ENCODE measurements around the gene PRDM16.

PRDM16 gene

DNA sequence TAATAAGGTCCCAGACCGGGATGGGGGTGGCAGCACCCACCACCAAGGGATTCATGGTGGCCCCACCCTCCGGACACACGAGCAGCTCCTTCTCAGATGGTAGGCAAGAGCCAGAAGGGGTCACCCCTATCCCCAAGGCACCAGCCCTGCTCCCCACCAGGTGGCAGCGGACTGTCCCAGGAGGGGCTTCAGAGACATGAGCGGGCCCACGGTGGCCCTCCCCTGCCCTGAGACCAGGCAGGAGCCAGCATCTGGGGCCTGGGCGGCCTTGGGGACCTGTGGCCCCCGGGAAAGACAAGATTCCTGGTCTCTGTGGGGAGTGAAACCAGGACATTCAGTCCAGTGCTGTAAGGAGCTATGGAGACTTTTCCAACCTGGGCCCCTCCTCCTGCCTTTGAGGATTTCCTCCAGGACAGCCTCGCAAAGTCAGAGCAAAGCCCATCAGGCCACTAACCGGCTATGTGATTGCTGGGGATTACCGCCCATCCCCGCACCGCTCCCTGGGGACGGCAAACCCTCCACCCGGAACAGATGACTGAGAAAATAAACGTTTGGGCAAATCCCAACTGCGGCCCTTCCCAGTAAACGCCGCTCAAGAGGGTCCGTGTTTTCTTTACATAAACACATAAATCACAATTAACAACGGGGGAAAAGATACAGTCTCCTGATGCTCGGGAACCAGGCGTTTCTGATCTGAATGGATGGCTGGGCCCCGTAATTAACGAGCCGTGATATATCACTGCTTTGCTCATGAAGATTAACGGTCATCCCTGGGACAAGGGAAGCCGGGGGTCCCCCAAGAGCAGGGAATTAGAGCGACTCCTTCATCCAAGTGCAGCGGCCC lies 334.6 kb downstream of the PRDM16 start (continued):
- TF ChIP-seq, protein P1, sequence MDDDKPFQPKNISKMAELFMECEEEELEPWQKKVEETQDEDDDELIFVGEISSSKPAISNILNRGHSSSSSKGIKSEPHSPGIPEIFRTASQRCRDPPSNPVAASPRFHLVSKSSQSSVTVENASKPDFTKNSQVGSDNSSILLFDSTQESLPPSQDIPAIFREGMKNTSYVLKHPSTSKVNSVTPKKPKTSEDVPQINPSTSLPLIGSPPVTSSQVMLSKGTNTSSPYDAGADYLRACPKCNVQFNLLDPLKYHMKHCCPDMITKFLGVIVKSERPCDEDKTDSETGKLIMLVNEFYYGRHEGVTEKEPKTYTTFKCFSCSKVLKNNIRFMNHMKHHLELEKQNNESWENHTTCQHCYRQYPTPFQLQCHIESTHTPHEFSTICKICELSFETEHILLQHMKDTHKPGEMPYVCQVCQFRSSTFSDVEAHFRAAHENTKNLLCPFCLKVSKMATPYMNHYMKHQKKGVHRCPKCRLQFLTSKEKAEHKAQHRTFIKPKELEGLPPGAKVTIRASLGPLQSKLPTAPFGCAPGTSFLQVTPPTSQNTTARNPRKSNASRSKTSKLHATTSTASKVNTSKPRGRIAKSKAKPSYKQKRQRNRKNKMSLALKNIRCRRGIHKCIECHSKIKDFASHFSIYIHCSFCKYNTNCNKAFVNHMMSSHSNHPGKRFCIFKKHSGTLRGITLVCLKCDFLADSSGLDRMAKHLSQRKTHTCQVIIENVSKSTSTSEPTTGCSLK (tag by site-specific recombination; IDR thresholded peaks at IDR 0.05) = no peak
- TF ChIP-seq ZNF133 (tag by site-specific recombination; IDR thresholded peaks at IDR 0.05) (no peak), ZNF791 (tag by site-specific recombination; IDR thresholded peaks at IDR 0.05) (no peak), ZNF184 (tag by site-specific recombination; IDR thresholded peaks at IDR 0.05) (no peak), HOXA7 (CRISPR knock-in tag; IDR thresholded peaks at IDR 0.05; ENCODE audit: borderline replicate concordance) (no peak), ZNF747 (tag by site-specific recombination; IDR thresholded peaks at IDR 0.05) (no peak), ZNF514 (tag by site-specific recombination; IDR thresholded peaks at IDR 0.05) (no peak), EGR2 (tag by site-specific recombination; IDR thresholded peaks at IDR 0.05; ENCODE audit: low read depth) (no peak), ZBTB48 (tag by site-specific recombination; IDR thresholded peaks at IDR 0.05) (peak; percentile 35; the same call in 1 of the 2 replicates), ZNF423 (tag by site-specific recombination; IDR thresholded peaks at IDR 0.05) (peak; percentile 98), ZBTB8A (tag by site-specific recombination; IDR thresholded peaks at IDR 0.05) (peak; percentile 89), ZNF146 (tag by site-specific recombination; IDR thresholded peaks at IDR 0.05) (peak; percentile 79), ZNF654 (tag by site-specific recombination; IDR thresholded peaks at IDR 0.05; ENCODE audit: low read depth) (no peak), ZNF768 (tag by site-specific recombination; IDR thresholded peaks at IDR 0.05) (no peak), ZXDB (tag by site-specific recombination; IDR thresholded peaks at IDR 0.05) (peak; percentile 97), ZNF157 (tag by site-specific recombination; IDR thresholded peaks at IDR 0.05) (no peak), ZNF830 (tag by site-specific recombination; IDR thresholded peaks at IDR 0.05; ENCODE audit: low read depth) (no peak)
- TF ChIP-seq, protein P2, sequence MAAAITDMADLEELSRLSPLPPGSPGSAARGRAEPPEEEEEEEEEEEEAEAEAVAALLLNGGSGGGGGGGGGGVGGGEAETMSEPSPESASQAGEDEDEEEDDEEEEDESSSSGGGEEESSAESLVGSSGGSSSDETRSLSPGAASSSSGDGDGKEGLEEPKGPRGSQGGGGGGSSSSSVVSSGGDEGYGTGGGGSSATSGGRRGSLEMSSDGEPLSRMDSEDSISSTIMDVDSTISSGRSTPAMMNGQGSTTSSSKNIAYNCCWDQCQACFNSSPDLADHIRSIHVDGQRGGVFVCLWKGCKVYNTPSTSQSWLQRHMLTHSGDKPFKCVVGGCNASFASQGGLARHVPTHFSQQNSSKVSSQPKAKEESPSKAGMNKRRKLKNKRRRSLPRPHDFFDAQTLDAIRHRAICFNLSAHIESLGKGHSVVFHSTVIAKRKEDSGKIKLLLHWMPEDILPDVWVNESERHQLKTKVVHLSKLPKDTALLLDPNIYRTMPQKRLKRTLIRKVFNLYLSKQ (tag by site-specific recombination; IDR thresholded peaks at IDR 0.05; ENCODE audit: borderline replicate concordance) = no peak
- TF ChIP-seq, protein P3, sequence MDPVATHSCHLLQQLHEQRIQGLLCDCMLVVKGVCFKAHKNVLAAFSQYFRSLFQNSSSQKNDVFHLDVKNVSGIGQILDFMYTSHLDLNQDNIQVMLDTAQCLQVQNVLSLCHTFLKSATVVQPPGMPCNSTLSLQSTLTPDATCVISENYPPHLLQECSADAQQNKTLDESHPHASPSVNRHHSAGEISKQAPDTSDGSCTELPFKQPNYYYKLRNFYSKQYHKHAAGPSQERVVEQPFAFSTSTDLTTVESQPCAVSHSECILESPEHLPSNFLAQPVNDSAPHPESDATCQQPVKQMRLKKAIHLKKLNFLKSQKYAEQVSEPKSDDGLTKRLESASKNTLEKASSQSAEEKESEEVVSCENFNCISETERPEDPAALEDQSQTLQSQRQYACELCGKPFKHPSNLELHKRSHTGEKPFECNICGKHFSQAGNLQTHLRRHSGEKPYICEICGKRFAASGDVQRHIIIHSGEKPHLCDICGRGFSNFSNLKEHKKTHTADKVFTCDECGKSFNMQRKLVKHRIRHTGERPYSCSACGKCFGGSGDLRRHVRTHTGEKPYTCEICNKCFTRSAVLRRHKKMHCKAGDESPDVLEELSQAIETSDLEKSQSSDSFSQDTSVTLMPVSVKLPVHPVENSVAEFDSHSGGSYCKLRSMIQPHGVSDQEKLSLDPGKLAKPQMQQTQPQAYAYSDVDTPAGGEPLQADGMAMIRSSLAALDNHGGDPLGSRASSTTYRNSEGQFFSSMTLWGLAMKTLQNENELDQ (tag by site-specific recombination; IDR thresholded peaks at IDR 0.05; ENCODE audit: low read depth) = peak; percentile 45; the same call in 1 of the 2 replicates
- TF ChIP-seq, protein P4, sequence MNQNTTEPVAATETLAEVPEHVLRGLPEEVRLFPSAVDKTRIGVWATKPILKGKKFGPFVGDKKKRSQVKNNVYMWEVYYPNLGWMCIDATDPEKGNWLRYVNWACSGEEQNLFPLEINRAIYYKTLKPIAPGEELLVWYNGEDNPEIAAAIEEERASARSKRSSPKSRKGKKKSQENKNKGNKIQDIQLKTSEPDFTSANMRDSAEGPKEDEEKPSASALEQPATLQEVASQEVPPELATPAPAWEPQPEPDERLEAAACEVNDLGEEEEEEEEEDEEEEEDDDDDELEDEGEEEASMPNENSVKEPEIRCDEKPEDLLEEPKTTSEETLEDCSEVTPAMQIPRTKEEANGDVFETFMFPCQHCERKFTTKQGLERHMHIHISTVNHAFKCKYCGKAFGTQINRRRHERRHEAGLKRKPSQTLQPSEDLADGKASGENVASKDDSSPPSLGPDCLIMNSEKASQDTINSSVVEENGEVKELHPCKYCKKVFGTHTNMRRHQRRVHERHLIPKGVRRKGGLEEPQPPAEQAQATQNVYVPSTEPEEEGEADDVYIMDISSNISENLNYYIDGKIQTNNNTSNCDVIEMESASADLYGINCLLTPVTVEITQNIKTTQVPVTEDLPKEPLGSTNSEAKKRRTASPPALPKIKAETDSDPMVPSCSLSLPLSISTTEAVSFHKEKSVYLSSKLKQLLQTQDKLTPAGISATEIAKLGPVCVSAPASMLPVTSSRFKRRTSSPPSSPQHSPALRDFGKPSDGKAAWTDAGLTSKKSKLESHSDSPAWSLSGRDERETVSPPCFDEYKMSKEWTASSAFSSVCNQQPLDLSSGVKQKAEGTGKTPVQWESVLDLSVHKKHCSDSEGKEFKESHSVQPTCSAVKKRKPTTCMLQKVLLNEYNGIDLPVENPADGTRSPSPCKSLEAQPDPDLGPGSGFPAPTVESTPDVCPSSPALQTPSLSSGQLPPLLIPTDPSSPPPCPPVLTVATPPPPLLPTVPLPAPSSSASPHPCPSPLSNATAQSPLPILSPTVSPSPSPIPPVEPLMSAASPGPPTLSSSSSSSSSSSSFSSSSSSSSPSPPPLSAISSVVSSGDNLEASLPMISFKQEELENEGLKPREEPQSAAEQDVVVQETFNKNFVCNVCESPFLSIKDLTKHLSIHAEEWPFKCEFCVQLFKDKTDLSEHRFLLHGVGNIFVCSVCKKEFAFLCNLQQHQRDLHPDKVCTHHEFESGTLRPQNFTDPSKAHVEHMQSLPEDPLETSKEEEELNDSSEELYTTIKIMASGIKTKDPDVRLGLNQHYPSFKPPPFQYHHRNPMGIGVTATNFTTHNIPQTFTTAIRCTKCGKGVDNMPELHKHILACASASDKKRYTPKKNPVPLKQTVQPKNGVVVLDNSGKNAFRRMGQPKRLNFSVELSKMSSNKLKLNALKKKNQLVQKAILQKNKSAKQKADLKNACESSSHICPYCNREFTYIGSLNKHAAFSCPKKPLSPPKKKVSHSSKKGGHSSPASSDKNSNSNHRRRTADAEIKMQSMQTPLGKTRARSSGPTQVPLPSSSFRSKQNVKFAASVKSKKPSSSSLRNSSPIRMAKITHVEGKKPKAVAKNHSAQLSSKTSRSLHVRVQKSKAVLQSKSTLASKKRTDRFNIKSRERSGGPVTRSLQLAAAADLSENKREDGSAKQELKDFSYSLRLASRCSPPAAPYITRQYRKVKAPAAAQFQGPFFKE (tag by site-specific recombination; IDR thresholded peaks at IDR 0.05; ENCODE audit: borderline replicate concordance) = no peak
- TF ChIP-seq, protein P5, sequence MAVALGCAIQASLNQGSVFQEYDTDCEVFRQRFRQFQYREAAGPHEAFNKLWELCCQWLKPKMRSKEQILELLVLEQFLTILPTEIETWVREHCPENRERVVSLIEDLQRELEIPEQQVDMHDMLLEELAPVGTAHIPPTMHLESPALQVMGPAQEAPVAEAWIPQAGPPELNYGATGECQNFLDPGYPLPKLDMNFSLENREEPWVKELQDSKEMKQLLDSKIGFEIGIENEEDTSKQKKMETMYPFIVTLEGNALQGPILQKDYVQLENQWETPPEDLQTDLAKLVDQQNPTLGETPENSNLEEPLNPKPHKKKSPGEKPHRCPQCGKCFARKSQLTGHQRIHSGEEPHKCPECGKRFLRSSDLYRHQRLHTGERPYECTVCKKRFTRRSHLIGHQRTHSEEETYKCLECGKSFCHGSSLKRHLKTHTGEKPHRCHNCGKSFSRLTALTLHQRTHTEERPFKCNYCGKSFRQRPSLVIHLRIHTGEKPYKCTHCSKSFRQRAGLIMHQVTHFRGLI (tag by site-specific recombination; IDR thresholded peaks at IDR 0.05) = peak; percentile 89
- TF ChIP-seq, protein P6, sequence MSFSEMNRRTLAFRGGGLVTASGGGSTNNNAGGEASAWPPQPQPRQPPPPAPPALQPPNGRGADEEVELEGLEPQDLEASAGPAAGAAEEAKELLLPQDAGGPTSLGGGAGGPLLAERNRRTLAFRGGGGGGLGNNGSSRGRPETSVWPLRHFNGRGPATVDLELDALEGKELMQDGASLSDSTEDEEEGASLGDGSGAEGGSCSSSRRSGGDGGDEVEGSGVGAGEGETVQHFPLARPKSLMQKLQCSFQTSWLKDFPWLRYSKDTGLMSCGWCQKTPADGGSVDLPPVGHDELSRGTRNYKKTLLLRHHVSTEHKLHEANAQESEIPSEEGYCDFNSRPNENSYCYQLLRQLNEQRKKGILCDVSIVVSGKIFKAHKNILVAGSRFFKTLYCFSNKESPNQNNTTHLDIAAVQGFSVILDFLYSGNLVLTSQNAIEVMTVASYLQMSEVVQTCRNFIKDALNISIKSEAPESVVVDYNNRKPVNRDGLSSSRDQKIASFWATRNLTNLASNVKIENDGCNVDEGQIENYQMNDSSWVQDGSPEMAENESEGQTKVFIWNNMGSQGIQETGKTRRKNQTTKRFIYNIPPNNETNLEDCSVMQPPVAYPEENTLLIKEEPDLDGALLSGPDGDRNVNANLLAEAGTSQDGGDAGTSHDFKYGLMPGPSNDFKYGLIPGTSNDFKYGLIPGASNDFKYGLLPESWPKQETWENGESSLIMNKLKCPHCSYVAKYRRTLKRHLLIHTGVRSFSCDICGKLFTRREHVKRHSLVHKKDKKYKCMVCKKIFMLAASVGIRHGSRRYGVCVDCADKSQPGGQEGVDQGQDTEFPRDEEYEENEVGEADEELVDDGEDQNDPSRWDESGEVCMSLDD (tag by site-specific recombination; IDR thresholded peaks at IDR 0.05) = no peak
